Measurements from ENCODE around the gene RGS11. TPM values are rescaled to one million over a fixed set of nuclear protein-coding genes. Genes with fewer than 3 reads are reported as not detected.

Gene RGS11
- total RNA-seq, 1 donor from 2014 or later: 16.4 TPM

- intact Hi-C loops (cut with micrococcal nuclease): no loop called here
- TF ChIP-seq CTCF (IDR thresholded peaks at IDR 0.05; ENCODE audit: borderline replicate concordance): no peak
- Histone ChIP-seq H3K36me3 (peaks cover 44% of the 10 kb centered on the region), H3K4me1 (no peaks in the 10 kb centered on the region), H3K9me3 (replicated peaks) (no peaks in the 10 kb centered on the region), H3K27me3 (ENCODE audit: low read depth) (no peaks in the 10 kb centered on the region), H3K27ac (replicated peaks) (no peak overlapping the region), H3K4me3 (no peak overlapping the region)
- no peak for DNase-seq
Measured at GRCh38 chr16:314795-315299, 39.1 kb upstream of the RGS11 start.

GRCh38 chr16:314351-314750, 38.6 kb upstream of the RGS11 start:
- intact Hi-C loops (cut with micrococcal nuclease): no loop called here
- Histone ChIP-seq H3K27me3 (ENCODE audit: low read depth) (no peaks in the 10 kb centered on the region), H3K4me3 (no peak overlapping the region), H3K36me3 (peaks cover 45% of the 10 kb centered on the region), H3K9me3 (replicated peaks) (no peaks in the 10 kb centered on the region), H3K4me1 (no peaks in the 10 kb centered on the region), H3K27ac (replicated peaks) (no peak overlapping the region)
- TF ChIP-seq CTCF (IDR thresholded peaks at IDR 0.05; ENCODE audit: borderline replicate concordance): no peak
- DNase-seq: no peak

DNA sequence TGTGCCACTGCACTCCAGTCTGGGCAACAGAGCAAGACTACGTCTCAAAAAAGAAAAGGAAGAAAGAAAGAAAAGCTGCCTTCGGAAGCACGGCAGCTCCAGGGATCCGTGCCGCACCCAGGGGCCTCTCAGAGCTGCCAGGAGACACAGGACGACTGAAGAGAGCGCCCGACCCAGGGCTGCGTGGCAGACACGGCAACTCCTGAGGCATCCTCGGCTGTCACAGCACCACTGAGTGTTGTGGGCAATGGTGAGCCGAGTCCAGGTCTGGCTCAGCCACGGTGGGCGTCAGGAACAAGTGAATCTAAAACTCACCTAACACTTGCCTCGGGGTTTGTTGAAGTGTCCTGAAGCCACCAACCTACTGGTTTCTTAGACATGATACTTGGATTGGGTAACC, 36.0 kb upstream of the RGS11 start:
- Histone ChIP-seq H3K4me1 (no peaks in the 10 kb centered on the region), H3K27ac (replicated peaks) (no peak overlapping the region), H3K27me3 (ENCODE audit: low read depth) (no peaks in the 10 kb centered on the region), H3K36me3 (peaks cover 59% of the 10 kb centered on the region), H3K9me3 (replicated peaks) (no peaks in the 10 kb centered on the region), H3K4me3 (no peak overlapping the region)
- TF ChIP-seq CTCF (IDR thresholded peaks at IDR 0.05; ENCODE audit: borderline replicate concordance): no peak
- intact Hi-C loops (cut with micrococcal nuclease): no loop called here
- no peak for DNase-seq

DNA sequence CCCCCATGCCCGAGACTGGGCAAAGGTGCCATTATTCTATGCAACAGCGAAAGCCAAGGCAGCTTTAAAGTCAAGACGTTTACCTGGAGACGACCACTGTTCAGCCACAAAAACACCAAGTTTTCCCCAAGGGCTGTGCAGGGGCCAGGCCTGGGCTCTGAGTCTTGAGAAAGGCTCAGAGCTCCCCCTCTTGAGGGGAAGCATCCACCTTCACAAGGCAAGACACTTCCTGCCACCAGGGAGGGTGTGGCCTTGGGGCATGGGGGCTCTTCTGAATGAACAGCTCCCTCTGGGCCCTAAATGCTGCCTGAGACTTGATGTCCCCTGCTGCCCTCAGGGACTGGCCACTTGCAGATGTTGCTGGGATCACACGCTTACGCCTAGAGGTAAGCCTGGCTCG, 33.7 kb upstream of the RGS11 start:
- Histone ChIP-seq H3K27me3 (ENCODE audit: low read depth) (no peaks in the 10 kb centered on the region), H3K27ac (replicated peaks) (no peak overlapping the region), H3K4me1 (no peaks in the 10 kb centered on the region), H3K36me3 (peaks cover 60% of the 10 kb centered on the region), H3K9me3 (replicated peaks) (no peaks in the 10 kb centered on the region), H3K4me3 (no peak overlapping the region)
- TF ChIP-seq CTCF (IDR thresholded peaks at IDR 0.05; ENCODE audit: borderline replicate concordance): no peak
- intact Hi-C loops (cut with micrococcal nuclease): no loop called here
- DNase-seq: no peak

DNA sequence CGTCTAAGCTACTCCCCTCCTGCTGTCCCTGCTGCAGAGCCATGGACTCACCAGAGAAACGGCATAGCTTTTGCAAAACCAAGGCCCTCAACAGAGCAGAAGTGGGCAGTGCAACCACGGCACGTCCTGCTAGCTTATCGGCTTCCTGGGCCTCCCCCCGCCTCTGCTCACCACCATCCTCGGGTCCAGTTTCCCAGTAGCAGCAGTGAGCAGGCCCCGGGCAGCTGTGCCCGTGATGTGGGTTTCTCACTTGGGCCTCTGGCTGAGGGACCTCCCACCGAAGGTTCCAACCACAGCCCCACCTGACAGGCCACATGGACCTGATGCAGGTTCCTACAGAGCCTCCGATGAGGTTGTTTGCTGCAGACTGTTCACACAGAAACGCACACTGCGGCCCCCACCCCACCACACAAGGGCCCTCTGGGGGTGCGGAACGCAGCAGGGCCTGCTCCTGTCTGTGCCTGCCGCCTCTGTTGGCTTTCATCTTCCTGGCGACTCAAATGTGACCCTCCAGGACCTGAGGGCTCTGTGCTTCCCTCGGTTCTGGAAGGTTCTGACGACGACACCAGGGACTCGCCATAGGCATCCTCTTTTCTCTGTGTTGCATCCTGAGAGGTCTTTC, 32.1 kb upstream of the RGS11 start:
- no peak overlapping the region for H3K27ac ChIP-seq (replicated peaks)
- DNase-seq: no peak
- TF ChIP-seq CTCF (IDR thresholded peaks at IDR 0.05; ENCODE audit: borderline replicate concordance): no peak
- no peaks in the 10 kb centered on the region for H3K4me1 ChIP-seq
- H3K36me3 ChIP-seq: peaks cover 51% of the 10 kb centered on the region
- no peaks in the 10 kb centered on the region for H3K27me3 ChIP-seq (ENCODE audit: low read depth)
- intact Hi-C loops (cut with micrococcal nuclease): no loop called here
- no peaks in the 10 kb centered on the region for H3K9me3 ChIP-seq (replicated peaks)
- no peak overlapping the region for H3K4me3 ChIP-seq

All from left ventricle myocardium inferior (tissue), 1 donor.